Smooth muscle cell (in vitro differentiated cells): ENCODE data around the gene MARCKSL1. TPM values are rescaled to one million over a fixed set of nuclear protein-coding genes. Genes with fewer than 3 reads are reported as not detected.
"Not testable (repeated sequence)": the region's sequence is repeated elsewhere in the genome, so short reads cannot be mapped to it uniquely, and the experiment has no call there.

Experiments
- DNase-seq: peaks from one replicate; lab custom pipeline; 2025; ENCODE audit not compliant: unreplicated experiment; lab: John Stamatoyannopoulos, UW
- H2AFZ ChIP-seq: fragments of 200-600 bp; sonication (generic); 2 replicates; pipeline ENCODE4 v1.6.0; 2016; ENCODE audit warnings: antibody characterized with exemption, low read depth, mild to moderate bottlenecking
- H3F3A ChIP-seq: fragments of 200-600 bp; sonication (generic); 2 replicates; pipeline ENCODE4 v1.6.0; 2017; ENCODE audit warnings: antibody characterized with exemption, low read depth
- H3K27ac ChIP-seq: fragments of 200-600 bp; sonication (generic); 2 replicates; pipeline ENCODE4 v1.5.1; 2016; ENCODE audit warnings: low read depth, mild to moderate bottlenecking
- H3K27me3 ChIP-seq: fragments of 200-600 bp; sonication (generic); 2 replicates; pipeline ENCODE4 v1.6.1; 2016; ENCODE audit warnings: low read depth, mild to moderate bottlenecking
- H3K36me3 ChIP-seq: fragments of 200-600 bp; sonication (generic); 2 replicates; pipeline ENCODE4 v1.5.1; 2016; ENCODE audit warnings: low read depth
- H3K4me1 ChIP-seq: fragments of 200-600 bp; sonication (generic); 2 replicates; pipeline ENCODE4 v1.5.1; 2016; ENCODE audit warnings: low read depth
- H3K4me2 ChIP-seq: fragments of 200-600 bp; sonication (generic); 2 replicates; pipeline ENCODE4 v1.6.0; 2016; ENCODE audit warnings: mild to moderate bottlenecking
- H3K4me3 ChIP-seq: fragments of 200-600 bp; sonication (generic); 2 replicates; pipeline ENCODE4 v1.5.1; 2016; ENCODE audit warnings: mild to moderate bottlenecking
- H3K79me2 ChIP-seq: fragments of 200-600 bp; sonication (generic); 2 replicates; pipeline ENCODE4 v1.6.0; 2016; ENCODE audit warnings: low read depth, mild to moderate bottlenecking
- H3K9ac ChIP-seq: fragments of 200-600 bp; sonication (generic); 2 replicates; pipeline ENCODE4 v1.6.0; 2016; ENCODE audit warnings: low read depth
- H3K9me3 ChIP-seq: fragments of 200-600 bp; sonication (generic); replicated peaks from 2 replicates; pipeline ENCODE4 v1.5.1; 2016; ENCODE audit warnings: low read depth
- H4K20me1 ChIP-seq: fragments of 200-600 bp; sonication (generic); 2 replicates; pipeline ENCODE4 v1.6.0; 2016; ENCODE audit warnings: low read depth
- CTCF ChIP-seq: fragments of 200-600 bp; sonication (generic); IDR thresholded peaks from 2 replicates; pipeline ENCODE4 v1.5.1; 2017; ENCODE audit warnings: borderline replicate concordance, mild to moderate bottlenecking, antibody characterized with exemption; ENCODE audit not compliant: insufficient read depth, poor library complexity, severe bottlenecking
- WGBS: methylation state at CpG from one replicate; pipeline ENCODE4 v1.1.7; 2016; ENCODE audit warnings: low lambda C conversion rate; 5-methylcytosine and 5-hydroxymethylcytosine counted together
- polyA plus RNA-seq: library from polyadenylated mRNA; unstranded; fragments of >200 nt; fragmentation: Nextera tagmentation; extraction: Ambion mirVana; gene quantifications from 2 replicates; pipeline ENCODE4 v1.2.1, GENCODE V29; 2016
- small RNA-seq: library from RNA; depleted of rRNA; stranded (forward); fragments of <200 nt; gene quantifications from one replicate; pipeline ENCODE3, GENCODE V24; 2014
- total RNA-seq: library from RNA; depleted of rRNA; stranded (reverse); fragments of >200 nt; gene quantifications from 2 replicates; pipeline ENCODE4 v1.2.3, GENCODE V29; 2014

Gene MARCKSL1
- total and polyA plus RNA-seq, 2 experiments from 2014 or later = 126 to 358 TPM

GRCh38 chr1:32286763-32287162, 49.3 kb downstream of the MARCKSL1 start:
- Histone ChIP-seq H3K36me3 (no peaks in the 10 kb centered on the region), H3K9me3 (no peaks in the 10 kb centered on the region), H3K9ac (no peak overlapping the region), H3K4me3 (no peak overlapping the region), H3K4me1 (peaks cover 5% of the 10 kb centered on the region), H3F3A (peaks cover 4% of the 10 kb centered on the region), H3K27ac (no peak overlapping the region), H2AFZ (no peak overlapping the region), H3K4me2 (no peak overlapping the region), H3K79me2 (no peaks in the 10 kb centered on the region), H3K27me3 (no peaks in the 10 kb centered on the region), H4K20me1 (no peaks in the 10 kb centered on the region)
- 82% methylated on average over 4 of the region's 4 CpGs for whole genome bisulfite sequencing
- no peak for DNase-seq
- TF ChIP-seq CTCF = no peak

GRCh38 chr1:32285658-32286057, 50.4 kb downstream of the MARCKSL1 start:
- no peak for DNase-seq
- H2AFZ ChIP-seq = no peak overlapping the region
- no peaks in the 10 kb centered on the region for H3K27me3 ChIP-seq
- no peak for TF ChIP-seq CTCF
- no peaks in the 10 kb centered on the region for H3K9me3 ChIP-seq
- no peak overlapping the region for H3K9ac ChIP-seq
- no peak overlapping the region for H3K4me3 ChIP-seq
- no peaks in the 10 kb centered on the region for H4K20me1 ChIP-seq
- H3F3A ChIP-seq = no peaks in the 10 kb centered on the region
- no peaks in the 10 kb centered on the region for H3K79me2 ChIP-seq
- H3K4me2 ChIP-seq = no peak overlapping the region
- no peaks in the 10 kb centered on the region for H3K36me3 ChIP-seq
- H3K27ac ChIP-seq = no peak overlapping the region
- 100% methylated on average over 3 of the region's 3 CpGs for WGBS
- H3K4me1 ChIP-seq = no peaks in the 10 kb centered on the region

DNA sequence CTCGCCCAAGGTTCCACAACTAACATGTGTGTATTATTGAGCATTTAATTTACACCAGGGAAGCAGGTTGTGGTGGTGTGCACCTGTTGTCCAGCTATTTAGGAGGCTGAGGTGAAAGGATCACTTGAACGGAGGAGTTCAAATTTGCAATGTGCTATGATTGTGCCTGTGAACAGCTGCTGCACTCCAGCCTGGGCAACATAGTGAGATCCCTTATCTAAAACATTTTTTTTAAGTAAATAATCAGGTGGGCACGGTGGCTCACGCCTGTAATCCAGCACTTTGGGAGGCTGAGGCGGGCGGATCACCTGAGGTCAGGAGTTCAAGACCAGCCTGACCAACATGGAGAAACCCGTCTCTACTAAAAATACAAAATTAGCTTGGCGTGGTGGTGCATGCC, 51.3 kb downstream of the MARCKSL1 start:
- not testable (repeated sequence) for H3K4me3 ChIP-seq, H3K4me1 ChIP-seq, H3K27me3 ChIP-seq, H3K4me2 ChIP-seq, H3K9me3 ChIP-seq, H3F3A ChIP-seq, H3K36me3 ChIP-seq, H2AFZ ChIP-seq, H3K27ac ChIP-seq, H3K9ac ChIP-seq, DNase-seq, H3K79me2 ChIP-seq, H4K20me1 ChIP-seq
- 93% methylated on average over 8 of the region's 8 CpGs for WGBS

Small RNAs within 50 kb of the gene (small RNA-seq; reads per million reads assigned to genes)
- gene RF00019 = not detected

Other genes starting within 250 kb of the MARCKSL1 start
- 35.8 and 40.9 TPM in 2 replicates for gene KPNA6, start 228.2 kb downstream of the MARCKSL1 start, total RNA-seq
- 22.3 and 29.1 TPM in 2 replicates for gene KPNA6, start 228.2 kb downstream of the MARCKSL1 start, polyA plus RNA-seq
- gene TXLNA, start 156.6 kb downstream of the MARCKSL1 start, total RNA-seq = 42.7 and 44.6 TPM in 2 replicates
- gene TXLNA, start 156.6 kb downstream of the MARCKSL1 start, polyA plus RNA-seq = 42.0 and 46.0 TPM in 2 replicates
- gene CCDC28B, start 135.6 kb downstream of the MARCKSL1 start, total RNA-seq = 19.9 and 41.6 TPM in 2 replicates
- 58.9 and 63.9 TPM in 2 replicates for gene CCDC28B, start 135.6 kb downstream of the MARCKSL1 start, polyA plus RNA-seq
- 1.4 and 3.1 TPM in 2 replicates for gene IQCC, start 130.6 kb downstream of the MARCKSL1 start, total RNA-seq
- gene IQCC, start 130.6 kb downstream of the MARCKSL1 start, polyA plus RNA-seq = 2.4 TPM in 2 replicates
- not detected in 2 replicates for gene DCDC2B, start 127.1 kb downstream of the MARCKSL1 start, total RNA-seq
- 0.47 TPM in 1 of 2 replicates, not detected in the other for gene DCDC2B, start 127.1 kb downstream of the MARCKSL1 start, polyA plus RNA-seq
- gene TMEM234, start 113.9 kb downstream of the MARCKSL1 start, total RNA-seq = 10.9 and 13.3 TPM in 2 replicates
- 19.8 and 27.5 TPM in 2 replicates for gene TMEM234, start 113.9 kb downstream of the MARCKSL1 start, polyA plus RNA-seq
- gene EIF3I, start 113.8 kb downstream of the MARCKSL1 start, total RNA-seq = 200 and 240 TPM in 2 replicates
- 250 and 257 TPM in 2 replicates for gene EIF3I, start 113.8 kb downstream of the MARCKSL1 start, polyA plus RNA-seq
- gene FAM167B, start 89.0 kb downstream of the MARCKSL1 start, total RNA-seq = 0.31 TPM in 1 of 2 replicates, not detected in the other
- 0.39 TPM in 1 of 2 replicates, not detected in the other for gene FAM167B, start 89.0 kb downstream of the MARCKSL1 start, polyA plus RNA-seq
- gene LCK, start 85.0 kb downstream of the MARCKSL1 start, total RNA-seq = 0.22 TPM in 1 of 2 replicates, not detected in the other
- not detected in 2 replicates for gene LCK, start 85.0 kb downstream of the MARCKSL1 start, polyA plus RNA-seq
- gene HDAC1, start 44.1 kb downstream of the MARCKSL1 start, total RNA-seq = 29.3 and 40.5 TPM in 2 replicates
- gene HDAC1, start 44.1 kb downstream of the MARCKSL1 start, polyA plus RNA-seq = 48.8 and 51.7 TPM in 2 replicates
- 1.6 and 10.0 TPM in 2 replicates for gene FAM229A, start 26.3 kb upstream of the MARCKSL1 start, total RNA-seq
- gene FAM229A, start 26.3 kb upstream of the MARCKSL1 start, polyA plus RNA-seq = 9.6 and 11.1 TPM in 2 replicates
- not detected in 2 replicates for gene TSSK3, start 26.3 kb upstream of the MARCKSL1 start, total RNA-seq
- gene TSSK3, start 26.3 kb upstream of the MARCKSL1 start, polyA plus RNA-seq = 0.31 and 1.3 TPM in 2 replicates
- 57.3 and 63.4 TPM in 2 replicates for gene BSDC1, start 58.2 kb upstream of the MARCKSL1 start, total RNA-seq
- gene BSDC1, start 58.2 kb upstream of the MARCKSL1 start, polyA plus RNA-seq = 45.4 and 53.7 TPM in 2 replicates
- gene ZBTB8B, start 128.8 kb upstream of the MARCKSL1 start, total RNA-seq = 0.13 TPM in 2 replicates
- 0.05 TPM in 1 of 2 replicates, not detected in the other for gene ZBTB8B, start 128.8 kb upstream of the MARCKSL1 start, polyA plus RNA-seq
- gene ZBTB8A, start 203.2 kb upstream of the MARCKSL1 start, total RNA-seq = 8.8 and 9.9 TPM in 2 replicates
- 4.2 and 5.0 TPM in 2 replicates for gene ZBTB8A, start 203.2 kb upstream of the MARCKSL1 start, polyA plus RNA-seq